ENCODE results near the gene SLC35F2. TPM values are rescaled to one million over a fixed set of nuclear protein-coding genes. Genes with fewer than 3 reads are reported as not detected.

The SLC35F2 gene
- total and polyA plus RNA-seq, 2 of the 4 experiments (the other 2 are of a cell fraction), result 4.9 to 15.4 TPM

DNA sequence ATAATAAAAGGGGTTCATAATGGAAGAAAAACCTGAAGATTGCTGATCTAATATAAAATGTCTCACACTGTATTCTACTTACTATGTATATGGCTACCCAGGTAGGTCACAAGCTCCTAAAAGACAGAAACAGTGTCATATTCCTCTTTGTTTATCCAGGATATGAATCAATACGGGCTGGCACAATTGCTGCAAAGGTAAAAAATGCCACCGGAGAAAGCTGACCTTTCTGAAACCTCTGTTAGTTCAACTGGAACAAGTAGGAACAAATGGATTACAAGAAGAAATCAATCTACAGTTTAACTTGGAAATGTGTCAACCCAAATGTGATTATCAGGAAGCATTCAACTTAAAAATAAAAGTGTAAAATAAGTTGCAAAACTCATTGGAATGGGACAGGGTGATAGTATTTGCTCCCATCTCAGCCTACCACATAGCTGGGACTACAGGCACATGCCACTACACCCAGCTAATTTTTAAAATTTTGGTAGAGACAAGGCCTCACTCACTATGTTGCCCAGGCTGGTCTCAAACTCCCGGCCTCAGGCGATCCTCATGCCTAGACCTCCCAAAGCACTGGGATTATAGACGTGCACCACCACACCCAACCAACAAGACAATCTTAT lies 27.6 kb downstream of the SLC35F2 start:
- H3K36me3 ChIP-seq (ENCODE audit: control insufficient read depth, insufficient read depth, low read length), result no peaks in the 10 kb centered on the region
- H2AFZ ChIP-seq (replicated peaks; ENCODE audit: low read length, poor library complexity), result no peak overlapping the region
- DNase-seq (no peak), ATAC-seq (ENCODE audit: low read depth) (no peak)
- CTCF ChIA-PET, result no interaction called here
- H3K18ac ChIP-seq (ENCODE audit: low read depth, low read length), result no peak overlapping the region
- intact Hi-C loops (cut with micrococcal nuclease), result no loop called here
- H3K27ac ChIP-seq (ENCODE audit: insufficient read depth, low read length), result no peak overlapping the region
- H2BK20ac ChIP-seq (ENCODE audit: low read depth, low read length), result no peak overlapping the region
- H4K5ac ChIP-seq (ENCODE audit: low read depth, low read length), result no peak overlapping the region
- no peak overlapping the region for H3K56ac ChIP-seq (ENCODE audit: extremely low read depth, insufficient read depth, low read length)
- dilution Hi-C loops (cut with HindIII; ENCODE audit: low sequenced_read_pairs, unreplicated experiment), result no loop called here
- H3K4me3 ChIP-seq (ENCODE audit: insufficient read depth, low read depth, low read length), result no peak overlapping the region
- no peak overlapping the region for H2AK9ac ChIP-seq (replicated peaks; ENCODE audit: low read depth, low read length, poor library complexity)
- no peak overlapping the region for H3K23ac ChIP-seq (ENCODE audit: low read depth, low read length)
- no peak overlapping the region for H3K4ac ChIP-seq (ENCODE audit: low read depth, low read length)
- H3K9me3 ChIP-seq (ENCODE audit: control insufficient read depth, insufficient read depth, low read length), result no peaks in the 10 kb centered on the region
- BruUV-seq (replicated peaks), result no TSS peak
- in situ Hi-C loops (cut with MboI; ENCODE audit: low sequenced_read_pairs), result no loop called here
- H4K20me1 ChIP-seq (ENCODE audit: insufficient read depth, low read length), result no peaks in the 10 kb centered on the region
- no peaks in the 10 kb centered on the region for H3K9me1 ChIP-seq (ENCODE audit: insufficient read depth, low read length)
- no peak overlapping the region for H4K91ac ChIP-seq (ENCODE audit: insufficient read depth, low read depth, low read length)
- whole genome bisulfite sequencing, 2 experiments (ENCODE audit: extremely low coverage in 2 of 2, insufficient read length in 1 of 2), result no CpG with 5 or more reads among the region's 5 CpGs
- no peak overlapping the region for H3K14ac ChIP-seq (replicated peaks; ENCODE audit: low read depth, low read length)
- H3K27me3 ChIP-seq (ENCODE audit: control insufficient read depth, insufficient read depth, low read length), result no peaks in the 10 kb centered on the region
- no peak overlapping the region for H2BK15ac ChIP-seq (ENCODE audit: low read depth, low read length)
- TF ChIP-seq RFX5 (IDR thresholded peaks at IDR 0.05; ENCODE audit: low read depth, low read length) (no peak), NFE2L2 (IDR thresholded peaks at IDR 0.05; ENCODE audit: low read depth, low read length) (no peak), MAFK (IDR thresholded peaks at IDR 0.05; ENCODE audit: low read depth, low read length) (no peak)
- TF ChIP-seq, protein P1, sequence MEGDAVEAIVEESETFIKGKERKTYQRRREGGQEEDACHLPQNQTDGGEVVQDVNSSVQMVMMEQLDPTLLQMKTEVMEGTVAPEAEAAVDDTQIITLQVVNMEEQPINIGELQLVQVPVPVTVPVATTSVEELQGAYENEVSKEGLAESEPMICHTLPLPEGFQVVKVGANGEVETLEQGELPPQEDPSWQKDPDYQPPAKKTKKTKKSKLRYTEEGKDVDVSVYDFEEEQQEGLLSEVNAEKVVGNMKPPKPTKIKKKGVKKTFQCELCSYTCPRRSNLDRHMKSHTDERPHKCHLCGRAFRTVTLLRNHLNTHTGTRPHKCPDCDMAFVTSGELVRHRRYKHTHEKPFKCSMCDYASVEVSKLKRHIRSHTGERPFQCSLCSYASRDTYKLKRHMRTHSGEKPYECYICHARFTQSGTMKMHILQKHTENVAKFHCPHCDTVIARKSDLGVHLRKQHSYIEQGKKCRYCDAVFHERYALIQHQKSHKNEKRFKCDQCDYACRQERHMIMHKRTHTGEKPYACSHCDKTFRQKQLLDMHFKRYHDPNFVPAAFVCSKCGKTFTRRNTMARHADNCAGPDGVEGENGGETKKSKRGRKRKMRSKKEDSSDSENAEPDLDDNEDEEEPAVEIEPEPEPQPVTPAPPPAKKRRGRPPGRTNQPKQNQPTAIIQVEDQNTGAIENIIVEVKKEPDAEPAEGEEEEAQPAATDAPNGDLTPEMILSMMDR (conservative IDR thresholded peaks at IDR 0.05; ENCODE audit: low read depth, low read length), result no peak
- H2BK120ac ChIP-seq (ENCODE audit: low read depth, low read length), result no peak overlapping the region
- peaks cover 0 to 4% of the 10 kb centered on the region in 2 experiments; a peak in 1 of 4 replicates for H3K79me1 ChIP-seq (ENCODE audit: low read depth in 1 of 2, low read length in 2 of 2)
- POLR2A ChIA-PET (ENCODE audit: unreplicated experiment), result no interaction called here
- H3K4me1 ChIP-seq (ENCODE audit: control insufficient read depth, insufficient read depth, low read length), result no peaks in the 10 kb centered on the region
- H3K9ac ChIP-seq (ENCODE audit: low read depth, low read length), result no peak overlapping the region
- H2AK5ac ChIP-seq (ENCODE audit: low read depth, low read length), result no peak overlapping the region
- H3K4me2 ChIP-seq (ENCODE audit: low read depth, low read length), result no peak overlapping the region
- no peak overlapping the region for H2BK5ac ChIP-seq (ENCODE audit: low read depth, low read length, poor library complexity, severe bottlenecking)
- no peak overlapping the region for H4K8ac ChIP-seq (ENCODE audit: low read depth in 2 of 2, low read length in 2 of 2)

Data from IMR-90 (cell line).